Esophagus (tissue), 2 donors: ENCODE measurements around the gene ANKRD44. TPM values are rescaled to one million over a fixed set of nuclear protein-coding genes. Genes with fewer than 3 reads are reported as not detected.
A peak's percentile ranks its signal among the peaks of the same experiment; 100 is the strongest.

Experiments used
- H3K27ac ChIP-seq, 2 donors: one replicate each; pipeline ENCODE4 v1.5.1; 2013; ENCODE audit warnings: low read depth in 2 of 2, mild to moderate bottlenecking in 2 of 2, inconsistent platforms in 1 of 2, low read length in 1 of 2, moderate library complexity in 1 of 2
- H3K27me3 ChIP-seq, 2 donors: one replicate each; pipeline ENCODE4 v1.6.1; 2013; ENCODE audit warnings: low read length in 2 of 2, control low read depth in 1 of 2, mild to moderate bottlenecking in 1 of 2; ENCODE audit not compliant: insufficient read depth in 2 of 2, control insufficient read depth in 1 of 2
- H3K36me3 ChIP-seq, 2 donors: one replicate each; pipeline ENCODE4 v1.6.1; 2013; ENCODE audit warnings: low read length in 1 of 2; ENCODE audit not compliant: control insufficient read depth in 2 of 2, insufficient read depth in 2 of 2
- H3K4me1 ChIP-seq, 2 donors: one replicate each; pipeline ENCODE4 v1.6.1; 2013; ENCODE audit warnings: low read length in 1 of 2; ENCODE audit not compliant: control insufficient read depth in 2 of 2, insufficient read depth in 2 of 2
- H3K4me3 ChIP-seq, 2 donors: one replicate each; pipeline ENCODE4 v1.5.1; 2013; ENCODE audit warnings: low read length in 2 of 2, mild to moderate bottlenecking in 2 of 2, low read depth in 1 of 2, moderate library complexity in 1 of 2
- H3K9me3 ChIP-seq, 2 donors: one replicate each; pipeline ENCODE4 v1.6.1; 2013; ENCODE audit warnings: mild to moderate bottlenecking in 2 of 2, low read depth in 1 of 2, low read length in 1 of 2, moderate library complexity in 1 of 2; ENCODE audit not compliant: control insufficient read depth in 2 of 2, insufficient read depth in 1 of 2
- WGBS, 2 donors: extraction: QIAGEN DNeasy Blood & Tissue Kit; methylation state at CpG; one replicate each; pipeline ENCODE4 v1.1.7; 2013; 5-methylcytosine and 5-hydroxymethylcytosine counted together
- polyA plus RNA-seq, 2 donors: library from polyadenylated mRNA; stranded (reverse); fragments of 200-250 nt; gene quantifications; one replicate each; pipeline ENCODE4 v1.2.3, GENCODE V29; 2013
- donor health status: healthy with polysubstance abuse.
- donor health status: Bipolar disorder and iron deficiency.

Gene ANKRD44
- polyA plus RNA-seq, 2 donors, result 1.1 to 1.5 TPM

- no peaks in the 10 kb centered on the region for H3K36me3 ChIP-seq
- no peak overlapping the region for H3K27ac ChIP-seq
- no peaks in the 10 kb centered on the region for H3K4me1 ChIP-seq
- WGBS, 2 donors, result 17 to 23% methylated on average over 3 of the region's 3 CpGs
- H3K4me3 ChIP-seq, result no peak overlapping the region
- no peaks in the 10 kb centered on the region for H3K27me3 ChIP-seq
- no peaks in the 10 kb centered on the region for H3K9me3 ChIP-seq
Measured at GRCh38 chr2:197208841-197209240, 101.7 kb downstream of the ANKRD44 start.

- WGBS, 2 donors, result 76 to 79% methylated on average over 6 of the region's 6 CpGs
- Histone ChIP-seq H3K9me3 (no peaks in the 10 kb centered on the region), H3K36me3 (no peaks in the 10 kb centered on the region), H3K4me1 (no peaks in the 10 kb centered on the region), H3K27ac (no peak overlapping the region), H3K27me3 (no peaks in the 10 kb centered on the region), H3K4me3 (no peak overlapping the region)
Measured at GRCh38 chr2:197208024-197208423, 102.6 kb downstream of the ANKRD44 start.

- Histone ChIP-seq H3K27me3 (no peaks in the 10 kb centered on the region), H3K4me3 (no peak overlapping the region), H3K4me1 (no peaks in the 10 kb centered on the region), H3K27ac (no peak overlapping the region), H3K9me3 (no peaks in the 10 kb centered on the region), H3K36me3 (no peaks in the 10 kb centered on the region)
- WGBS, 2 donors, result 79 to 81% methylated on average over 3 of the region's 3 CpGs
Measured at GRCh38 chr2:197207598-197207997, 103.0 kb downstream of the ANKRD44 start.

- H3K4me1 ChIP-seq, result no peaks in the 10 kb centered on the region
- H3K27ac ChIP-seq, result no peak overlapping the region
- H3K9me3 ChIP-seq, result no peaks in the 10 kb centered on the region
- 58 to 60% methylated on average over 2 of the region's 2 CpGs for WGBS, 2 donors
- H3K36me3 ChIP-seq, result no peaks in the 10 kb centered on the region
- H3K27me3 ChIP-seq, result no peaks in the 10 kb centered on the region
- H3K4me3 ChIP-seq, result no peak overlapping the region
Measured at GRCh38 chr2:197207106-197207505, 103.5 kb downstream of the ANKRD44 start.

- peak overlapping the region in 1 of 2 donors; percentile 3 for H3K27ac ChIP-seq
- H3K9me3 ChIP-seq, result no peaks in the 10 kb centered on the region
- no peaks in the 10 kb centered on the region for H3K4me1 ChIP-seq
- H3K4me3 ChIP-seq, result no peak overlapping the region
- H3K27me3 ChIP-seq, result no peaks in the 10 kb centered on the region
- H3K36me3 ChIP-seq, result no peaks in the 10 kb centered on the region
- 70% methylated on average over 7 of the region's 7 CpGs for WGBS, 2 donors
Measured at GRCh38 chr2:197205585-197206215, 104.9 kb downstream of the ANKRD44 start.

GRCh38 chr2:197204519-197205250, 105.9 kb downstream of the ANKRD44 start:
- H3K36me3 ChIP-seq, result no peaks in the 10 kb centered on the region
- no peaks in the 10 kb centered on the region for H3K9me3 ChIP-seq
- no peak overlapping the region for H3K4me3 ChIP-seq
- H3K27me3 ChIP-seq, result no peaks in the 10 kb centered on the region
- H3K27ac ChIP-seq, result no peak overlapping the region
- 64 to 68% methylated on average over 5 of the region's 5 CpGs for whole genome bisulfite sequencing, 2 donors
- H3K4me1 ChIP-seq, result no peaks in the 10 kb centered on the region

- Histone ChIP-seq H3K36me3 (no peaks in the 10 kb centered on the region), H3K27ac (no peak overlapping the region), H3K4me1 (no peaks in the 10 kb centered on the region), H3K9me3 (no peaks in the 10 kb centered on the region), H3K27me3 (no peaks in the 10 kb centered on the region), H3K4me3 (no peak overlapping the region)
- 80 to 93% methylated on average over 2 of the region's 2 CpGs for WGBS, 2 donors
Measured at GRCh38 chr2:197201874-197202273, 108.7 kb downstream of the ANKRD44 start.

GRCh38 chr2:197200762-197201058, 109.9 kb downstream of the ANKRD44 start:
- Histone ChIP-seq H3K4me3 (no peak overlapping the region), H3K4me1 (no peaks in the 10 kb centered on the region), H3K9me3 (no peaks in the 10 kb centered on the region), H3K36me3 (no peaks in the 10 kb centered on the region), H3K27me3 (no peaks in the 10 kb centered on the region), H3K27ac (no peak overlapping the region)
- 73 to 76% methylated on average over 1 of the region's 1 CpG for WGBS, 2 donors

- H3K9me3 ChIP-seq, result no peaks in the 10 kb centered on the region
- H3K4me1 ChIP-seq, result no peaks in the 10 kb centered on the region
- WGBS, 2 donors, result 59 to 69% methylated on average over 3 of the region's 3 CpGs
- H3K4me3 ChIP-seq, result no peak overlapping the region
- H3K27me3 ChIP-seq, result no peaks in the 10 kb centered on the region
- peak overlapping the region in 1 of 2 donors; percentile 2 for H3K27ac ChIP-seq
- no peaks in the 10 kb centered on the region for H3K36me3 ChIP-seq
Measured at GRCh38 chr2:197200051-197200761, 110.4 kb downstream of the ANKRD44 start.
